PC-3 (cell line): ENCODE measurements around the gene MEGF6. TPM values are rescaled to one million over a fixed set of nuclear protein-coding genes. Genes with fewer than 3 reads are reported as not detected.

ENCODE experiments used
- ATAC-seq: fragments of 200-7000 bp; cut with Tn5 transposase; 2 replicates; pipeline ENCODE4 v1.9.1; 2020; ENCODE audit warnings: mild to moderate bottlenecking, moderate library complexity
- BruUV-seq: library from RNA; stranded (reverse); fragments of 400-500 nt; replicated peaks from 2 replicates; lab custom pipeline; 2021; lab: Mats Ljungman, UMichigan
- CTCF ChIA-PET: fragments of 300-600 bp; sonication (Branson Sonifier 250); formaldehyde crosslinking; loops from one replicate; lab custom pipeline; 2022; ENCODE audit warnings: antibody characterized with exemption; lab: Charles Lee
- POLR2A ChIA-PET: fragments of 300-600 bp; sonication (Branson Sonifier 250); formaldehyde crosslinking; loops from one replicate; lab custom pipeline; 2022; ENCODE audit warnings: antibody characterized with exemption; ENCODE audit not compliant: unreplicated experiment; lab: Charles Lee
- DNase-seq: peaks from one replicate; pipeline ENCODE4 v3.0.0-alpha.2; 2015
- H2AFZ ChIP-seq: fragments of 300-600 bp; sonication (generic); 2 replicates; pipeline ENCODE4 v1.6.0; 2016; ENCODE audit warnings: antibody characterized with exemption, low read length
- H3F3A ChIP-seq: fragments of 300-600 bp; sonication (generic); one replicate; pipeline ENCODE4 v1.6.0; 2017; ENCODE audit warnings: antibody characterized with exemption, low read length, control low read depth, mild to moderate bottlenecking; ENCODE audit not compliant: unreplicated experiment
- H3K27ac ChIP-seq: fragments of 300-600 bp; sonication (generic); 2 replicates; pipeline ENCODE4 v1.5.1; 2016; ENCODE audit warnings: mild to moderate bottlenecking, low read length
- H3K27me3 ChIP-seq: fragments of 300-600 bp; sonication (generic); 2 replicates; pipeline ENCODE4 v1.6.1; 2016; ENCODE audit warnings: low read length, mixed read lengths
- H3K36me3 ChIP-seq: fragments of 300-600 bp; sonication (generic); 2 replicates; pipeline ENCODE4 v1.6.1; 2016; ENCODE audit warnings: low read depth, mixed run types, low read length, mixed read lengths
- H3K4me1 ChIP-seq: fragments of 300-600 bp; sonication (generic); 2 replicates; pipeline ENCODE4 v1.5.1; 2016; ENCODE audit warnings: low read length; ENCODE audit not compliant: insufficient read depth
- H3K4me2 ChIP-seq: fragments of 300-600 bp; sonication (generic); 2 replicates; pipeline ENCODE4 v1.6.0; 2016; ENCODE audit warnings: low read length
- H3K4me3 ChIP-seq: fragments of 300-600 bp; sonication (generic); 2 replicates; pipeline ENCODE4 v1.5.1; 2016; ENCODE audit warnings: mild to moderate bottlenecking, low read length, mixed read lengths
- H3K79me2 ChIP-seq: fragments of 300-600 bp; sonication (generic); 2 replicates; pipeline ENCODE4 v1.6.1; 2017; ENCODE audit warnings: low read length, mixed read lengths
- H3K9ac ChIP-seq: fragments of 300-600 bp; sonication (generic); 2 replicates; pipeline ENCODE4 v1.6.0; 2016; ENCODE audit warnings: mild to moderate bottlenecking, low read length
- H3K9me2 ChIP-seq: fragments of 300-600 bp; sonication (generic); replicated peaks from 2 replicates; pipeline ENCODE4 v1.6.1; 2016; ENCODE audit warnings: mixed run types, low read length, mixed read lengths
- H3K9me3 ChIP-seq: fragments of 300-600 bp; sonication (generic); 2 replicates; pipeline ENCODE4 v1.6.1; 2016; ENCODE audit warnings: low read length, mixed read lengths
- H4K20me1 ChIP-seq: fragments of 300-600 bp; sonication (generic); 2 replicates; pipeline ENCODE4 v1.6.1; 2016; ENCODE audit warnings: low read length, mixed read lengths
- EZH2 ChIP-seq: fragments of 300-600 bp; sonication (generic); IDR thresholded peaks from one replicate; pipeline ENCODE4 v1.6.1; 2017; ENCODE audit warnings: antibody characterized with exemption, mild to moderate bottlenecking, low read length; ENCODE audit not compliant: unreplicated experiment
- EZH2phosphoT487 ChIP-seq: fragments of 300-600 bp; sonication (generic); IDR thresholded peaks from 2 replicates; pipeline ENCODE4 v1.6.1; 2018; ENCODE audit warnings: mild to moderate bottlenecking, antibody characterized with exemption, low read length, borderline replicate concordance
- intact Hi-C: fragments of 100-400 bp; cut with micrococcal nuclease; formaldehyde crosslinking; loops from 2 replicates; pipeline ENCODE4 v1.9.0; 2023
- total RNA-seq: library from RNA; depleted of rRNA; stranded (reverse); fragments of >200 nt; gene quantifications from 2 replicates; pipeline ENCODE4 v1.2.3, GENCODE V29; 2014
- TF ChIP-seq, protein P1 (sequence below): fragments of 300-600 bp; sonication (generic); conservative IDR thresholded peaks from 2 replicates; pipeline ENCODE4 v1.5.1; 2017; ENCODE audit warnings: antibody characterized with exemption, low read depth, mild to moderate bottlenecking, low read length

Gene MEGF6
- total RNA-seq, 1 experiment from 2014 or later = 32.5 TPM

DNA sequence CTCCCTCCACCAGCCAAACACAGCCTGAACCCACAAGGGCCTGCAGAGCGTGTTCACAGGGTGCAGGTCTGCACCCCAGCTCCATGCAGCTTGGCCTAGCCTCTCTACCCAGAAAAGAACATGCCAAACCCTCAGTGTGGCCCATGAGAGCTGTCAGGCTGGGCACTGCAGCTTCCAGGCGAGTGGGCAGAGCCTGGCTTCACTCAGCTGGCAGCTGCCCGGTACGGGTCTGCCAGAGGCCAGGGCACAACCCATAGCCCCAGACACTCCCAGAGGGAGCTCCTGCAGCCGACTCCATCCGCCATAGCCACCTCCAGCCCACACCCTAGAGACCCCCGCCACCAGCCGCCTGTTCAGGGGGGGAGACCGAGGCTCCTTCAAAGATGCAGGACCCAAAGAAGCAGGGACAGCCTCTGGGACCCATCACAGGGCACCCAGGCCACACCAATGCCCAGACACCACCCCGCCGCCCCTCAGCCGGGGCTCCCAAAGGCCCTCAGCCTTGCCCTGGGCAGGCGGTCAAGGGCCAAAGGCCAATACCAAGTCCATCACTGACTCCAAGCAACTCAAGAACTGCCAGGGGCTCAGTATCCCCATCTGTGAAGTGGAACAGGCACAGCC lies 42.4 kb downstream of the MEGF6 start:
- H3K9me2 ChIP-seq = no peaks in the 10 kb centered on the region
- ChIA-PET CTCF (no interaction called here), POLR2A (no interaction called here)
- no peaks in the 10 kb centered on the region for H3K79me2 ChIP-seq
- ATAC-seq = no peak
- intact Hi-C loops = no loop called here
- H3K27ac ChIP-seq = no peak overlapping the region
- H4K20me1 ChIP-seq = no peaks in the 10 kb centered on the region
- no peak overlapping the region for H3K4me2 ChIP-seq
- no peak overlapping the region for H2AFZ ChIP-seq
- H3K9me3 ChIP-seq = no peaks in the 10 kb centered on the region
- BruUV-seq = no TSS peak
- no peaks in the 10 kb centered on the region for H3F3A ChIP-seq
- no peak overlapping the region for H3K9ac ChIP-seq
- no peaks in the 10 kb centered on the region for H3K27me3 ChIP-seq
- H3K4me3 ChIP-seq = no peak overlapping the region
- no peak for TF ChIP-seq EZH2phosphoT487
- TF ChIP-seq EZH2 = no peak
- TF ChIP-seq, protein P1, sequence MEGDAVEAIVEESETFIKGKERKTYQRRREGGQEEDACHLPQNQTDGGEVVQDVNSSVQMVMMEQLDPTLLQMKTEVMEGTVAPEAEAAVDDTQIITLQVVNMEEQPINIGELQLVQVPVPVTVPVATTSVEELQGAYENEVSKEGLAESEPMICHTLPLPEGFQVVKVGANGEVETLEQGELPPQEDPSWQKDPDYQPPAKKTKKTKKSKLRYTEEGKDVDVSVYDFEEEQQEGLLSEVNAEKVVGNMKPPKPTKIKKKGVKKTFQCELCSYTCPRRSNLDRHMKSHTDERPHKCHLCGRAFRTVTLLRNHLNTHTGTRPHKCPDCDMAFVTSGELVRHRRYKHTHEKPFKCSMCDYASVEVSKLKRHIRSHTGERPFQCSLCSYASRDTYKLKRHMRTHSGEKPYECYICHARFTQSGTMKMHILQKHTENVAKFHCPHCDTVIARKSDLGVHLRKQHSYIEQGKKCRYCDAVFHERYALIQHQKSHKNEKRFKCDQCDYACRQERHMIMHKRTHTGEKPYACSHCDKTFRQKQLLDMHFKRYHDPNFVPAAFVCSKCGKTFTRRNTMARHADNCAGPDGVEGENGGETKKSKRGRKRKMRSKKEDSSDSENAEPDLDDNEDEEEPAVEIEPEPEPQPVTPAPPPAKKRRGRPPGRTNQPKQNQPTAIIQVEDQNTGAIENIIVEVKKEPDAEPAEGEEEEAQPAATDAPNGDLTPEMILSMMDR = no peak
- no peaks in the 10 kb centered on the region for H3K4me1 ChIP-seq
- H3K36me3 ChIP-seq = no peaks in the 10 kb centered on the region
- no peak for DNase-seq

DNA sequence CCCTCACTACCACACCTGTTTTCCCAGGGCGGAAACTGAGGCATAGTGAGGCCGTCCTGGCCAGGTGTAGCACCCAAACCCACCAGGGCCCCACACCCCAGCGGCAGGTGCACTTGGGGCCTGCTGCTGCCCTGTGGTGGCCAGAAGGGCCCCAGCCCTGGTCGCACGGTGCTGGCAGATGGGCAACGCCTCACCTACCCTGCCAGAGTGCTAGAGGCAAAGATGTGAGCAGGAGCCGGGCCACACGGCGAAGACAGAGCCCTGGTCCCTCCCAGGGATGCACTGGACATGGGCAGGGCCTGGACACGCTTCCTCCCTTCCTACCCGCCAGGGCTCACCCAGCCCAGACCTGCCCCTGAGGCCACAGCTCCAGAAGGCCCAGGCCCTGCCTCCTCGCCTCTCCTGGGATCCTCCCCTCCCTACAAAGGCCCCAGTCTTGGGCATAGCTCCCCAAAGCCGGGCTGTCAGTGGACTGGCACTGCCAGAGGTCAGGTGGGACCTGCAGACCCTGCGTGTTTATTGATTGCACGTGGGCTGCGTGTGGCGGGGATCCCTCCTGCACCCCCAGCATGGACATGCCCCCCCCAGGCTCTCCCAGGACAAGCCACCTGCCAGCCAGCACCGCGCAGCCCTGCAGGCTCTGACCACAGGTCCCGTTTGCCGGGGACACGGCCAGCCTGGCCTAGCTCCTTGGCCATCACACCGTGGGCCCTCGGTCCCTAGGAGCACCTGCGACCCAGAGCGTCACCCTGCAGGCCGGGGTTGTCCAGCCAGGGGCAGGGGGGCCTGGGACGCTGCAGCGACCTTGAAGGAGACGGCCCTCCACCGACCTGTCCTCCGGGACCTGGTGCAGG lies 44.1 kb downstream of the MEGF6 start:
- Histone ChIP-seq H3K27ac (no peak overlapping the region), H3K36me3 (no peaks in the 10 kb centered on the region), H3K27me3 (no peaks in the 10 kb centered on the region), H3K9me3 (no peaks in the 10 kb centered on the region), H3K4me3 (no peak overlapping the region), H2AFZ (no peak overlapping the region), H3K4me2 (no peak overlapping the region), H3K4me1 (no peaks in the 10 kb centered on the region), H3F3A (no peaks in the 10 kb centered on the region), H4K20me1 (no peaks in the 10 kb centered on the region), H3K9me2 (no peaks in the 10 kb centered on the region), H3K79me2 (no peaks in the 10 kb centered on the region), H3K9ac (no peak overlapping the region)
- TF ChIP-seq EZH2 = no peak
- TF ChIP-seq, protein P1 = no peak
- TF ChIP-seq EZH2phosphoT487 = no peak
- DNase-seq (no peak), ATAC-seq (no peak)
- BruUV-seq = no TSS peak
- intact Hi-C loops = no loop called here
- CTCF ChIA-PET = interaction anchor here (0.8 kb wide), 1 partner anchor 52 kb away, joined by 3 read pairs; no protein-coding TSS in a partner anchor
- POLR2A ChIA-PET = interaction anchor here (0.6 kb wide), 1 partner anchor 25 kb away, joined by 3 read pairs; no protein-coding TSS in a partner anchor
